Parathyroid adenoma (tissue), 2 donors: ENCODE data around the gene HTR3A.

Source experiments
- H2AFZ ChIP-seq: fragments of 300-600 bp; sonication (generic); one replicate; pipeline ENCODE4 v1.7.0; 2017; ENCODE audit warnings: antibody characterized with exemption, mild to moderate bottlenecking
- H3K27ac ChIP-seq: fragments of 300-600 bp; sonication (generic); one replicate; pipeline ENCODE4 v1.7.0; 2017
- H3K27me3 ChIP-seq: fragments of 300-600 bp; sonication (generic); one replicate; pipeline ENCODE4 v1.7.0; 2017; ENCODE audit warnings: low read length; ENCODE audit not compliant: control insufficient read depth, insufficient read depth
- H3K36me3 ChIP-seq: fragments of 300-600 bp; sonication (generic); one replicate; pipeline ENCODE4 v1.7.0; 2017; ENCODE audit warnings: low read length; ENCODE audit not compliant: control insufficient read depth, insufficient read depth
- H3K4me1 ChIP-seq: fragments of 300-600 bp; sonication (generic); one replicate; pipeline ENCODE4 v1.7.0; 2017; ENCODE audit warnings: control low read depth
- H3K4me2 ChIP-seq: fragments of 300-600 bp; sonication (generic); one replicate; pipeline ENCODE4 v1.7.0; 2017; ENCODE audit warnings: low read length
- H3K4me3 ChIP-seq: fragments of 300-600 bp; sonication (generic); one replicate; pipeline ENCODE4 v1.7.0; 2017; ENCODE audit warnings: low read depth, low read length
- H3K79me2 ChIP-seq: fragments of 300-600 bp; sonication (generic); one replicate; pipeline ENCODE4 v1.7.0; 2017; ENCODE audit warnings: control low read depth
- H3K9ac ChIP-seq: fragments of 300-600 bp; sonication (generic); one replicate; pipeline ENCODE4 v1.7.0; 2017; ENCODE audit warnings: mild to moderate bottlenecking
- H3K9me3 ChIP-seq: fragments of 300-600 bp; sonication (generic); one replicate; pipeline ENCODE4 v1.7.0; 2017; ENCODE audit warnings: low read length; ENCODE audit not compliant: control insufficient read depth
- TF ChIP-seq, protein P1 (sequence below): fragments of 300-600 bp; sonication (generic); IDR thresholded peaks from one replicate; pipeline ENCODE4 v1.7.0; 2017; ENCODE audit warnings: antibody characterized with exemption, mild to moderate bottlenecking
- donor health status: primary hyperparathyroidism.

The HTR3A gene

DNA sequence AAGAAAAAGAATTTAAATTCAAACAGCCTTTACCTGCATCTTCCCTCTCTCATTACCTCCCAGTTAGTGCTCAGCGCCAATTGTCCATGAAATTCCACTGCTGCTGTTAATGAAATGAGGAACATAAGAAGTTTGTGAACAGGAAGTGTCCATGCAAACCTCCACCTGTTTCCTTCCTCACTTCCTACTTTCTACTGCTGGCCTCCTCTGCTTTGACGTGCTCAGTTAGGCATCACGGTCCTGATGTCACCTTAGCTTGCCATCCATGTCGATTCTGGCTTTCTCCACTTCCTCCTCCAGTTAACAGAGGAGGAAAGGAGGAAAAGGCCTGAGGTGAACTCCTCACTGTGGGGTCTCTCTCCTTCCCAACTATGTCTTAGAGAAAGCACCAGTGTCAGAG, 26.9 kb upstream of the HTR3A start:
- H3K27ac ChIP-seq = no peak overlapping the region
- H3K4me3 ChIP-seq = no peak overlapping the region
- no peak overlapping the region for H3K9ac ChIP-seq
- H3K27me3 ChIP-seq = no peaks in the 10 kb centered on the region
- no peak overlapping the region for H3K4me2 ChIP-seq
- H3K9me3 ChIP-seq = no peaks in the 10 kb centered on the region
- no peaks in the 10 kb centered on the region for H3K79me2 ChIP-seq
- H2AFZ ChIP-seq = no peak overlapping the region
- TF ChIP-seq, protein P1, sequence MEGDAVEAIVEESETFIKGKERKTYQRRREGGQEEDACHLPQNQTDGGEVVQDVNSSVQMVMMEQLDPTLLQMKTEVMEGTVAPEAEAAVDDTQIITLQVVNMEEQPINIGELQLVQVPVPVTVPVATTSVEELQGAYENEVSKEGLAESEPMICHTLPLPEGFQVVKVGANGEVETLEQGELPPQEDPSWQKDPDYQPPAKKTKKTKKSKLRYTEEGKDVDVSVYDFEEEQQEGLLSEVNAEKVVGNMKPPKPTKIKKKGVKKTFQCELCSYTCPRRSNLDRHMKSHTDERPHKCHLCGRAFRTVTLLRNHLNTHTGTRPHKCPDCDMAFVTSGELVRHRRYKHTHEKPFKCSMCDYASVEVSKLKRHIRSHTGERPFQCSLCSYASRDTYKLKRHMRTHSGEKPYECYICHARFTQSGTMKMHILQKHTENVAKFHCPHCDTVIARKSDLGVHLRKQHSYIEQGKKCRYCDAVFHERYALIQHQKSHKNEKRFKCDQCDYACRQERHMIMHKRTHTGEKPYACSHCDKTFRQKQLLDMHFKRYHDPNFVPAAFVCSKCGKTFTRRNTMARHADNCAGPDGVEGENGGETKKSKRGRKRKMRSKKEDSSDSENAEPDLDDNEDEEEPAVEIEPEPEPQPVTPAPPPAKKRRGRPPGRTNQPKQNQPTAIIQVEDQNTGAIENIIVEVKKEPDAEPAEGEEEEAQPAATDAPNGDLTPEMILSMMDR = no peak
- no peaks in the 10 kb centered on the region for H3K36me3 ChIP-seq
- H3K4me1 ChIP-seq = no peaks in the 10 kb centered on the region

DNA sequence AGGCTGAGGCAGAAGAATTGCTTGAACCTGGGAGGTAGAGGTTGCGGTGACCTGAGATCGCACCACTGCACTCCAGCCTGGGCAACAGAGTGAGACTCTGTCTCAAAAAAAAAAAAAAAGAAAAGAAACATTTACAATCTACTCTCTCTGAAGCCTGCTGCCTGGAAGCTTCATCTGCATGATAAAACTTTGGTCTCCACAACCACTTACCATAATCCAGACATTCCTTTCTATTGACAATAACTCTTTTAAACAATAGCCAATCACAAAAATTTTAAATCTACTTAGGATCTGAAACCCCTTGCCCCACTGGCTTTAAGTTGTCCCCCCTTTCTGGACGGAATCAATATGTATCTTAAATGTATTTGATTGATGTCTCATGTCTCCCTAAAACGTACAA, 25.0 kb upstream of the HTR3A start:
- H3K36me3 ChIP-seq = no peaks in the 10 kb centered on the region
- H2AFZ ChIP-seq = no peak overlapping the region
- H3K4me2 ChIP-seq = no peak overlapping the region
- TF ChIP-seq, protein P1 = no peak
- H3K79me2 ChIP-seq = no peaks in the 10 kb centered on the region
- H3K9me3 ChIP-seq = no peaks in the 10 kb centered on the region
- H3K4me1 ChIP-seq = no peaks in the 10 kb centered on the region
- no peak overlapping the region for H3K4me3 ChIP-seq
- no peak overlapping the region for H3K9ac ChIP-seq
- H3K27me3 ChIP-seq = no peaks in the 10 kb centered on the region
- no peak overlapping the region for H3K27ac ChIP-seq

DNA sequence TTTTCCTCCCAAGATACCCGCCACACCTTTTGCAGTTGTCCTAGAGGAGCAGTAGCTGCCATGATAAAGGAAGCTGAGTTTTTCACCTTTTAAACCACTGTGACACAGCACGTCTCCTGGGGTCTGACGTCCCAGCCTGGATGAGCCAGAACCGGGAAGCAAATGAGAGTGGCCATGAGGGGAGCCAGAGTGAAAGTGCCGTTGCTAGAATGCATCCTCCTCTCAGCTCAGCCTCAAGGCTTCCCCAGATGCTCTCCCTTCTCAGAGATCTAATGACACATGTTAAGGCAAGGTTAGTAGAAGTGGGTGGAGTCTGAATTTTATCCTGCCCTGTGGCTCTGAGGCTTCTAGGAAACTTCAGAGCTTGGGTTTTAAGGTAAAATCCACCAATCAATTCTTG, 23.4 kb upstream of the HTR3A start:
- H3K9ac ChIP-seq = no peak overlapping the region

DNA sequence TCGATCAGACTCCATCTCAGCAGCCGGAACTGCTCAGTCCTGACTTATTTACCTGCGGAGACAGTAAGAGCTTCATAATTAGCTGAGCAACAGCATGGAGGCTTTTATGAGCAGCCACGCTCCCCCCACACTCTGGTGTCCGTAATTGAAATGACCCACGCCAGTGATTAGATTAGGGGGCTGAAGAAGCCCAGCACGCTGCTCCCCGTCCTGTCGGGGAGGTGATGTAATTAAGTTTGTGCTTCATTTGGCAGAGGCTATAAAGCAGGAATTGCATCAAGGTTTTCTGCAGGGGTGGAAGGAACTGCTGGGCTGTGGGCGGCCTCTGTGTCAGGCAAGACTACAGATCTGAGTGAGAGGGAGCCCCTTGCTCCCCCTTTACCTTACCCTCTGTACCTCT, 22.8 kb upstream of the HTR3A start:
- Histone ChIP-seq H3K9ac (no peak overlapping the region), H3K4me2 (no peak overlapping the region), H3K4me1 (no peaks in the 10 kb centered on the region), H3K4me3 (no peak overlapping the region), H3K27ac (no peak overlapping the region), H2AFZ (no peak overlapping the region), H3K36me3 (no peaks in the 10 kb centered on the region), H3K79me2 (no peaks in the 10 kb centered on the region), H3K9me3 (no peaks in the 10 kb centered on the region), H3K27me3 (no peaks in the 10 kb centered on the region)
- TF ChIP-seq, protein P1 = no peak

More for the DNA sequence above, 23.4 kb upstream of the HTR3A start:
- TF ChIP-seq, protein P1 = no peak
- no peaks in the 10 kb centered on the region for H3K79me2 ChIP-seq
- no peaks in the 10 kb centered on the region for H3K27me3 ChIP-seq
- no peak overlapping the region for H3K27ac ChIP-seq
- no peaks in the 10 kb centered on the region for H3K4me1 ChIP-seq
- no peaks in the 10 kb centered on the region for H3K36me3 ChIP-seq
- no peaks in the 10 kb centered on the region for H3K9me3 ChIP-seq
- H3K4me2 ChIP-seq = no peak overlapping the region
- no peak overlapping the region for H3K4me3 ChIP-seq
- H2AFZ ChIP-seq = no peak overlapping the region

DNA sequence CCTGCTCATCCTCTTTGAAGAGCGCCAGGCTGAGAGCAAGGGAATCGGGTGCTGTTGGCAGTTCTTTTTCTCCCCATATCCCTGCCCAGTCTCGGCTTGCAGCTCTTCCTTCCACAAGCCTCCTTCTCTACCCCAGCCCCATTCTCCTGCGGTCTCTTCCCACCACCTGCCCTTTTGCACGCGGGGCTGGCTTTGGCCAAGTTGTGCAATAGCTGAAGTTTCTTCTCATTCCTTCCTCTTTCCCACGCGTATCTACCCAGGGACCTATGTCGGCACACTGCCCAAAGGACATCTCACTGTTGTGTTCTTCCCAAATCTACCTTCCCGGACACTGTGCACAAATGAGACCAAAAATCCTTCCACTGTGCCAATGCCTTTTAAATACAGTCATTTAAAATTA, 22.3 kb upstream of the HTR3A start:
- Histone ChIP-seq H3K9me3 (no peaks in the 10 kb centered on the region), H3K4me1 (no peaks in the 10 kb centered on the region), H3K9ac (no peak overlapping the region), H3K36me3 (no peaks in the 10 kb centered on the region), H3K4me2 (no peak overlapping the region), H3K4me3 (no peak overlapping the region), H2AFZ (no peak overlapping the region), H3K27me3 (no peaks in the 10 kb centered on the region), H3K27ac (no peak overlapping the region), H3K79me2 (no peaks in the 10 kb centered on the region)
- TF ChIP-seq, protein P1 = no peak
